Testis (tissue), 3 donors: Measurements from ENCODE around the gene STIM2. TPM values are rescaled to one million over a fixed set of nuclear protein-coding genes. Genes with fewer than 3 reads are reported as not detected.

ENCODE experiments used
- DNase-seq: peaks from one replicate; pipeline ENCODE4 v3.0.0-alpha.2; 2019
- H3K27ac ChIP-seq, 2 donors: fragments of 200-600 bp; sonication (generic); one replicate each; pipeline ENCODE4 v1.5.1; 2019
- H3K27me3 ChIP-seq: fragments of 200-600 bp; sonication (generic); one replicate; pipeline ENCODE4 v1.5.1; 2019
- H3K36me3 ChIP-seq: fragments of 200-600 bp; sonication (generic); one replicate; pipeline ENCODE4 v1.5.1; 2017; ENCODE audit warnings: low read depth; ENCODE audit errors: missing control alignments
- H3K4me1 ChIP-seq: fragments of 200-600 bp; sonication (generic); one replicate; pipeline ENCODE4 v1.5.1; 2019
- H3K4me3 ChIP-seq, 2 donors: fragments of 200-600 bp; sonication (generic); one replicate each; pipeline ENCODE4 v1.5.1; 2017 to 2019
- H3K9me3 ChIP-seq: fragments of 200-600 bp; sonication (generic); one replicate; pipeline ENCODE4 v1.5.1; 2017
- POLR2A ChIP-seq: fragments of 450-650 bp; IDR thresholded peaks from one replicate; pipeline ENCODE4 v1.6.1; 2017; ENCODE audit warnings: antibody characterized with exemption, mild to moderate bottlenecking, moderate library complexity
- WGBS, 2 donors: methylation state at CpG; one replicate each; pipeline ENCODE4 v1.1.5; 2018; 5-methylcytosine and 5-hydroxymethylcytosine counted together
- intact Hi-C: fragments of 100-400 bp; cut with DNase I; formaldehyde crosslinking; loops from one replicate; pipeline ENCODE4 v1.15.1; 2023; ENCODE audit warnings: low total_unique reads
- polyA plus RNA-seq: library from polyadenylated mRNA; stranded (reverse); fragments of 350-450 nt; fragmentation: Illumina TruSeq; extraction: RNeasy Lipid Tissue Mini Kit (QIAGEN cat#74804); gene quantifications from one replicate; pipeline ENCODE4 v1.2.3, GENCODE V29; 2014; ENCODE audit warnings: low read depth, low replicate concordance; ENCODE audit not compliant: insufficient read depth
- total RNA-seq, 2 donors: library from RNA; depleted of rRNA; stranded (reverse); fragments of >200 nt; gene quantifications; one replicate each; pipeline ENCODE4 v1.2.3, GENCODE V29; 2016
- TF ChIP-seq, protein P1 (sequence below), 3 experiments: fragments of 450-650 bp in 2 of 3; fragments of 200-600 bp in 1 of 3; sonication (generic) in 1 of 3; IDR thresholded peaks; one replicate each; pipeline ENCODE4 v1.5.1; 2016 to 2019; ENCODE audit warnings: antibody characterized with exemption in 3 of 3, mild to moderate bottlenecking in 2 of 3, moderate library complexity in 1 of 3

Gene STIM2
- total and polyA plus RNA-seq, 3 donors from 2014 or later, result 14.3 to 35.0 (median 29.4) TPM

- DNase-seq, result no peak
- no peaks in the 10 kb centered on the region for H3K9me3 ChIP-seq
- H3K27me3 ChIP-seq, result no peaks in the 10 kb centered on the region
- no peak overlapping the region for H3K4me3 ChIP-seq
- no peak for TF ChIP-seq POLR2A
- TF ChIP-seq, protein P1, sequence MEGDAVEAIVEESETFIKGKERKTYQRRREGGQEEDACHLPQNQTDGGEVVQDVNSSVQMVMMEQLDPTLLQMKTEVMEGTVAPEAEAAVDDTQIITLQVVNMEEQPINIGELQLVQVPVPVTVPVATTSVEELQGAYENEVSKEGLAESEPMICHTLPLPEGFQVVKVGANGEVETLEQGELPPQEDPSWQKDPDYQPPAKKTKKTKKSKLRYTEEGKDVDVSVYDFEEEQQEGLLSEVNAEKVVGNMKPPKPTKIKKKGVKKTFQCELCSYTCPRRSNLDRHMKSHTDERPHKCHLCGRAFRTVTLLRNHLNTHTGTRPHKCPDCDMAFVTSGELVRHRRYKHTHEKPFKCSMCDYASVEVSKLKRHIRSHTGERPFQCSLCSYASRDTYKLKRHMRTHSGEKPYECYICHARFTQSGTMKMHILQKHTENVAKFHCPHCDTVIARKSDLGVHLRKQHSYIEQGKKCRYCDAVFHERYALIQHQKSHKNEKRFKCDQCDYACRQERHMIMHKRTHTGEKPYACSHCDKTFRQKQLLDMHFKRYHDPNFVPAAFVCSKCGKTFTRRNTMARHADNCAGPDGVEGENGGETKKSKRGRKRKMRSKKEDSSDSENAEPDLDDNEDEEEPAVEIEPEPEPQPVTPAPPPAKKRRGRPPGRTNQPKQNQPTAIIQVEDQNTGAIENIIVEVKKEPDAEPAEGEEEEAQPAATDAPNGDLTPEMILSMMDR (IDR thresholded peaks at IDR 0.05), result no peak
- intact Hi-C loops, result no loop called here
- no peaks in the 10 kb centered on the region for H3K4me1 ChIP-seq
- WGBS, 2 donors, result 83 to 89% methylated on average over 2 of the region's 2 CpGs
- H3K36me3 ChIP-seq, result no peaks in the 10 kb centered on the region
- H3K27ac ChIP-seq, result no peak overlapping the region
These were observed 92.7 kb downstream of the STIM2 start for GRCh38 chr4:26953366-26953765.

GRCh38 chr4:26953770-26954423 is 93.3 kb downstream of the STIM2 start:
- no peak overlapping the region for H3K4me3 ChIP-seq
- intact Hi-C loops, result no loop called here
- no peaks in the 10 kb centered on the region for H3K9me3 ChIP-seq
- WGBS, 2 donors, result 95 to 97% methylated on average over 3 of the region's 3 CpGs
- no peak for TF ChIP-seq POLR2A
- TF ChIP-seq, protein P1 (IDR thresholded peaks at IDR 0.05), result no peak
- no peaks in the 10 kb centered on the region for H3K4me1 ChIP-seq
- no peak overlapping the region for H3K27ac ChIP-seq
- no peaks in the 10 kb centered on the region for H3K36me3 ChIP-seq
- H3K27me3 ChIP-seq, result no peaks in the 10 kb centered on the region
- no peak for DNase-seq

- Histone ChIP-seq H3K4me3 (no peak overlapping the region), H3K36me3 (no peaks in the 10 kb centered on the region), H3K27ac (no peak overlapping the region), H3K27me3 (no peaks in the 10 kb centered on the region), H3K4me1 (no peaks in the 10 kb centered on the region), H3K9me3 (no peaks in the 10 kb centered on the region)
- TF ChIP-seq POLR2A, result no peak
- TF ChIP-seq, protein P1 (IDR thresholded peaks at IDR 0.05), result no peak
- 0 to 60% methylated on average over 2 of the region's 2 CpGs for WGBS, 2 donors
- intact Hi-C loops, result no loop called here
- DNase-seq, result no peak
These were observed 94.6 kb downstream of the STIM2 start for GRCh38 chr4:26955241-26955640.

DNA sequence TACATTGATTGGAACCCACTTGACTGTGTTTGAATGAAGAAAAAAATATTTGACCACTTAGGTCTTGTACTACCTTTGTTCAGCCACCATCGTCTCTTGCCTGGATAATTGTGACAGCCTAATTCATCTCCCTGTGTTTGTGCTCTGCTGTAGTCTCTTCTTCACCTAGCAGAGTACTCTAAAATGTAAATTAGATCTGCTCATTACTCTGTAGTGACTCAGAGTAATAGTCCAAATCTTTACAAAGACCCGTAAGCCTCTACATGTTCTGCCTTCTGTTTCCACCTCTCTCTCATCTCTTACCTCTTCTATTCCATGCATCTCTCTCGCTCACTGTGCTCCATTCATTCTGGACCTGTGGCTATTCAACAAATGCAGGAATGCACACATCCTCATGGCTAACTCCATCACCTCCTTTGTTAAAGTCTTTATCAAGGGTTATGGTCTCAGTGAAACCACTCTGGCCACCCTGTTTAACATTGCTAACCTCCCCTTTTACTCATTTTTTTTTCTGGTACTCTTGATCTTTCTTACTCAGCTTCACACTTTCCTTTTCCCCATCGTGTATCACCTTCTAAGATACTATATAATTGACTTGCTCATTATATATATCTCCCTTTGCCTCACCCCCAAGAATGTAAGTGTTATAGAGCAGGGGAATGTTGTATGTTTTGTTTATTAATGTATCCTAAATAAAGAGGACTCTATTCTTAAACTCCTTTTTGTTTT is 98.4 kb downstream of the STIM2 start:
- H3K9me3 ChIP-seq, result no peaks in the 10 kb centered on the region
- intact Hi-C loops, result no loop called here

DNA sequence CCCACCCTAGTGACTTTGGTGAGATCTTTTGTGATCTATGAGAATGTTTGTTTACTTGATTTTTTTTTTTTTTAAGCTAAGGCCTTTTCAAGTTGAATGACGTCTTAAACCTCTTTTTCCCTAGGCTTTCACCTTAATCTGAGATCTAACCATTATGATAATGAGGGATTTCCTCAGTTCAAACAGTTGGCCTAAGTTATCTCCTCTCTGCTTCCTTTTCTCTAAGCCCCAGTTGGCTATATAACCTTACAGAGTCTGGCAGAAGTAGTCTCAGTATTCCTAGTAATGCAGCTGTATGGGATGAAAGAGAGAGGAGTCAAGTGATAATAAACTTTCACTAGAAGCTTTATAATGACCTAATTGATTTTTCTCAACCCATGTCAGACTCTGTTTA is 99.0 kb downstream of the STIM2 start:
- Histone ChIP-seq H3K4me3 (no peak overlapping the region), H3K9me3 (no peaks in the 10 kb centered on the region), H3K36me3 (no peaks in the 10 kb centered on the region), H3K4me1 (no peaks in the 10 kb centered on the region), H3K27me3 (no peaks in the 10 kb centered on the region), H3K27ac (no peak overlapping the region)
- TF ChIP-seq POLR2A, result no peak
- TF ChIP-seq, protein P1 (IDR thresholded peaks at IDR 0.05), result no peak
- 60 to 64% methylated on average over 1 of the region's 1 CpG for WGBS, 2 donors
- no peak for DNase-seq
- intact Hi-C loops, result no loop called here

More for the DNA sequence above, 98.4 kb downstream of the STIM2 start:
- Histone ChIP-seq H3K36me3 (no peaks in the 10 kb centered on the region), H3K27me3 (no peaks in the 10 kb centered on the region), H3K4me1 (no peaks in the 10 kb centered on the region), H3K27ac (no peak overlapping the region), H3K4me3 (no peak overlapping the region)
- no peak for DNase-seq
- WGBS, 2 donors, result 87 to 89% methylated on average over 4 of the region's 4 CpGs
- no peak for TF ChIP-seq POLR2A
